NCI-H2227 (cell line): ENCODE measurements around the gene EIF3I.

Experiments used
- DNase-seq: peaks from one replicate; lab custom pipeline; 2025; ENCODE audit not compliant: unreplicated experiment; lab: John Stamatoyannopoulos, UW

The EIF3I gene

GRCh38 chr1:32198237-32199042 lies 23.8 kb upstream of the EIF3I start:
- DNase-seq, result no peak

GRCh38 chr1:32199043-32199716 lies 23.0 kb upstream of the EIF3I start:
- no peak for DNase-seq

GRCh38 chr1:32199717-32200072 lies 22.5 kb upstream of the EIF3I start:
- DNase-seq, result no peak

- peak; percentile 79 for DNase-seq
These were observed 21.8 kb upstream of the EIF3I start, which contains the start of gene CCDC28B for GRCh38 chr1:32200226-32201010. Gene CCDC28B, plus strand, starts transcription at chr1:32200595. Its CDS starts 1,341 bp downstream, at chr1:32201936.

- DNase-seq, result peak; percentile 72
These were observed 21.0 kb upstream of the EIF3I start for GRCh38 chr1:32201011-32201855.

- no peak for DNase-seq
These were observed 17.3 kb upstream of the EIF3I start for GRCh38 chr1:32204943-32205361.

- peak; percentile 97 for DNase-seq
These were observed 16.5 kb upstream of the EIF3I start, which contains the start of gene IQCC for GRCh38 chr1:32205401-32206370. Gene IQCC, plus strand, starts transcription at chr1:32205671. Its CDS starts 11 bp downstream, at chr1:32205682.

GRCh38 chr1:32208469-32208868 lies 13.7 kb upstream of the EIF3I start:
- DNase-seq, result no peak

GRCh38 chr1:32208891-32209328 lies 13.3 kb upstream of the EIF3I start, which contains the start of gene DCDC2B:
Gene DCDC2B, plus strand, starts transcription at chr1:32209089. Its CDS starts 5 bp downstream, at chr1:32209094.
- peak; percentile 86 for DNase-seq

GRCh38 chr1:32215629-32216480 lies 6.4 kb upstream of the EIF3I start:
- DNase-seq, result peak; percentile 86

- no peak for DNase-seq
These were observed 5.6 kb upstream of the EIF3I start for GRCh38 chr1:32216566-32216965.

GRCh38 chr1:32219022-32219421 lies 3.2 kb upstream of the EIF3I start:
- no peak for DNase-seq

GRCh38 chr1:32220746-32221580 lies 1.2 kb upstream of the EIF3I start:
- DNase-seq, result no peak

GRCh38 chr1:32221581-32221979 lies 627 bp upstream of the EIF3I start:
- DNase-seq, result no peak

- no peak for DNase-seq
These were observed 1.5 kb downstream of the EIF3I start for GRCh38 chr1:32223683-32224082.

GRCh38 chr1:32224285-32224684 lies 2.1 kb downstream of the EIF3I start:
- DNase-seq, result no peak

GRCh38 chr1:32228771-32229170 lies 6.6 kb downstream of the EIF3I start:
- DNase-seq, result no peak
